ENCODE measurements around the gene AHSG.

DNA sequence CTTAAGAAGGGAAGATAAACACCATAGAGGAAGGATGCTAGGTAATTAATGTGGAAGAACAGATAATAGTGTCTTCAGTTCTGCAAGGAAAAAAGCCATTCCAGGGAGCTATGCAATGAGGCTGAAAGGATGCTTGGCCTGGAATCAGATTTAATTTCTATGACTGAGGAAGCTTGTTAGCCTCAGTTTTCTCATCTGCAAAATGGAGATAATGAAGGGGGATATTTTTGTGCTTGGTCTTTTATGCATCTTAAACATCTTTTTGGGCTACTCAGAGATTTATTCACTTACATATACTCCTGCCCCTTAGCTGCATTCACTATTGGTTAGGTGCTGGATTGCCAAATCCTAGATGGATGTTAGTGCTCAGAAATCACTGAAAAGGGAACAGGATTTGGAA is 25.7 kb upstream of the AHSG start:
- TF ChIP-seq, protein P1, sequence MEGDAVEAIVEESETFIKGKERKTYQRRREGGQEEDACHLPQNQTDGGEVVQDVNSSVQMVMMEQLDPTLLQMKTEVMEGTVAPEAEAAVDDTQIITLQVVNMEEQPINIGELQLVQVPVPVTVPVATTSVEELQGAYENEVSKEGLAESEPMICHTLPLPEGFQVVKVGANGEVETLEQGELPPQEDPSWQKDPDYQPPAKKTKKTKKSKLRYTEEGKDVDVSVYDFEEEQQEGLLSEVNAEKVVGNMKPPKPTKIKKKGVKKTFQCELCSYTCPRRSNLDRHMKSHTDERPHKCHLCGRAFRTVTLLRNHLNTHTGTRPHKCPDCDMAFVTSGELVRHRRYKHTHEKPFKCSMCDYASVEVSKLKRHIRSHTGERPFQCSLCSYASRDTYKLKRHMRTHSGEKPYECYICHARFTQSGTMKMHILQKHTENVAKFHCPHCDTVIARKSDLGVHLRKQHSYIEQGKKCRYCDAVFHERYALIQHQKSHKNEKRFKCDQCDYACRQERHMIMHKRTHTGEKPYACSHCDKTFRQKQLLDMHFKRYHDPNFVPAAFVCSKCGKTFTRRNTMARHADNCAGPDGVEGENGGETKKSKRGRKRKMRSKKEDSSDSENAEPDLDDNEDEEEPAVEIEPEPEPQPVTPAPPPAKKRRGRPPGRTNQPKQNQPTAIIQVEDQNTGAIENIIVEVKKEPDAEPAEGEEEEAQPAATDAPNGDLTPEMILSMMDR (IDR thresholded peaks at IDR 0.05): no peak
- no peak for TF ChIP-seq POLR2A (IDR thresholded peaks at IDR 0.05)
